Adrenal gland (tissue), 19 donors: ENCODE results near the gene IFNA17. TPM values are rescaled to one million over a fixed set of nuclear protein-coding genes. Genes with fewer than 3 reads are reported as not detected.

ENCODE experiments used
- DNase-seq, 7 donors: peaks; one replicate each; pipeline ENCODE4 v3.0.0-alpha.2; 2019 to 2020
- H3K27ac ChIP-seq, 5 donors: fragments of 200-600 bp; sonication (generic) in 4 of 5; 1 replicate in 3 of 5; 2 replicates in 2 of 5; pipeline versions ENCODE4 v1.5.1 to v1.8.0; 2016 to 2020; ENCODE audit warnings: mild to moderate bottlenecking in 1 of 5
- H3K27me3 ChIP-seq: fragments of 200-600 bp; 2 replicates; pipeline ENCODE4 v1.8.0; 2021
- H3K36me3 ChIP-seq, 2 donors: fragments of 200-600 bp; replicated peaks in 1 of 2; 1 replicate in 1 of 2; 2 replicates in 1 of 2; pipeline versions ENCODE4 v1.5.1 to v1.8.0; 2018 to 2022
- H3K4me1 ChIP-seq, 2 donors: fragments of 200-600 bp; replicated peaks in 1 of 2; 1 replicate in 1 of 2; 2 replicates in 1 of 2; pipeline versions ENCODE4 v1.5.1 to v1.8.0; 2018 to 2021
- H3K4me3 ChIP-seq, 4 donors: fragments of 200-600 bp; sonication (generic) in 3 of 4; one replicate each; pipeline ENCODE4 v1.5.1; 2016 to 2018
- H3K9me3 ChIP-seq, 3 donors: fragments of 200-600 bp; sonication (generic) in 1 of 3; replicated peaks in 1 of 3; 1 replicate in 2 of 3; 2 replicates in 1 of 3; pipeline versions ENCODE4 v1.5.1 to v1.8.0; 2016 to 2021
- POLR2A ChIP-seq, 2 donors: fragments of 450-650 bp; IDR thresholded peaks; one replicate each; pipeline ENCODE4 v1.6.1; 2017; ENCODE audit warnings: antibody characterized with exemption in 2 of 2, mild to moderate bottlenecking in 2 of 2, moderate library complexity in 1 of 2
- WGBS, 4 donors: extraction: QIAGEN DNeasy Blood & Tissue Kit in 2 of 4; methylation state at CpG; one replicate each; pipeline versions ENCODE4 v1.1.5 to v1.1.7; 2013 to 2017; 5-methylcytosine and 5-hydroxymethylcytosine counted together
- intact Hi-C, 2 donors: fragments of 100-400 bp; cut with DNase I; formaldehyde crosslinking; loops; one replicate each; pipeline versions ENCODE4 v1.14.1 to v1.15.0; 2022 to 2023
- long read RNA-seq, 10 donors: library from polyadenylated mRNA in 3 of 10; unstranded in 2 of 10; stranded (forward) in 1 of 10; transcript quantifications; one replicate each; pipeline ENCODE4 v2.0.0 and lab custom pipeline, GENCODE V29; 2021 to 2026
- polyA plus RNA-seq, 3 donors: library from polyadenylated mRNA; stranded (reverse); fragments of 200-250 nt in 2 of 3; fragments of 350-450 nt in 1 of 3; fragmentation: Illumina TruSeq in 1 of 3; extraction: RNeasy Lipid Tissue Mini Kit (QIAGEN cat#74804) in 1 of 3; gene quantifications; one replicate each; pipeline ENCODE4 v1.2.3, GENCODE V29; 2013 to 2014
- total RNA-seq, 9 donors: library from RNA; depleted of rRNA in 4 of 9; stranded (reverse); fragments of >200 nt in 4 of 9; fragments of 120-200 nt in 1 of 9; fragmentation: NEBNext Ultra II Directional in 1 of 9; extraction: Animal tissue kit (Norgen Biotek cat#: 25700) in 1 of 9; gene quantifications; one replicate each; pipeline versions ENCODE4 v1.1.0 to v1.2.4, GENCODE V29; 2013 to 2023
- TF ChIP-seq, protein P1 (sequence below), 6 experiments: fragments of 450-650 bp in 4 of 6; fragments of 200-600 bp in 2 of 6; sonication (generic) in 1 of 6; IDR thresholded peaks; 1 replicate in 5 of 6; 2 replicates in 1 of 6; pipeline versions ENCODE4 v1.5.1 to v1.8.0; 2016 to 2021; ENCODE audit warnings: antibody characterized with exemption in 6 of 6, mild to moderate bottlenecking in 2 of 6, moderate library complexity in 1 of 6
- donor health status: healthy with polysubstance abuse.
- donor health status: Bipolar disorder and iron deficiency.
- donor health status: DM: yes; HTN: yes; CAD: no.
- donor health status: DM: no; HTN: no; CAD: no.
- donor health status: DM: no; HTN: no; CAD: no.
- donor health status: DM: yes; HTN: yes; CAD: no.

The IFNA17 gene
- total RNA-seq, result not detected
- polyA plus RNA-seq, result not detected
- long read RNA-seq, donor 1, result 0 reads
- long read RNA-seq, donor 2, result 0 reads
- long read RNA-seq, donor 3, result 0 reads
- long read RNA-seq, donor 4, result 0 reads
- long read RNA-seq, donor 5, result 0 reads
- long read RNA-seq, donor 6, result 0 reads
- long read RNA-seq, donor 7, result 0 reads
- long read RNA-seq, donor 8, result 0 reads
- long read RNA-seq, donor 9, result 0 reads
- long read RNA-seq, donor 10, result 0 reads

DNA sequence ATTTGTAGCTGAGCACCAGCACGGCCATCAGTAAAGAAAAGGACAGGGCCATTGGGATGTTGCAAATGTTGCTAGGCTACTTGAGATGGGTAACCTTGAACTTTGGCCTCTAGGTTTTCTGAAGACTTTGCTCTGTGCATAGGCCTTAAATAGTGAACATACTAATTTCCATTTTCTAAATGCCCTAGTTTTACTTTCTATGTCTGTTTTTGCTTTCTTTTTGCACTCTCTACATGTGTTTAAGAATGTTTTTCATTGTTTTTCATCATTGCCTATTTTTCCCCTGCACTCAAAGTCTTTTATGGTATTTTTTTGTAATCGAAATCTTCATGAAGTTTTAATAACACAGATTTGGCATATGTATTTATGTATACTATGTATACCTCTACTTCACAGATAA lies at the start of gene IFNA17:
Gene IFNA17, minus strand, starts transcription at position 101 of the 400 bp plus-strand sequence. Its CDS starts 49 bp downstream, at position 52.
- Histone ChIP-seq H3K36me3 (no peaks in the 10 kb centered on the region), H3K9me3 (no peaks in the 10 kb centered on the region), H3K4me1 (no peaks in the 10 kb centered on the region), H3K27ac (no peak within 1 kb of the TSS), H3K27me3 (no peaks in the 10 kb centered on the region), H3K4me3 (no peak within 1 kb of the TSS)
- DNase-seq, result no peak
- no peak for TF ChIP-seq POLR2A (IDR thresholded peaks at IDR 0.05)
- TF ChIP-seq, protein P1, sequence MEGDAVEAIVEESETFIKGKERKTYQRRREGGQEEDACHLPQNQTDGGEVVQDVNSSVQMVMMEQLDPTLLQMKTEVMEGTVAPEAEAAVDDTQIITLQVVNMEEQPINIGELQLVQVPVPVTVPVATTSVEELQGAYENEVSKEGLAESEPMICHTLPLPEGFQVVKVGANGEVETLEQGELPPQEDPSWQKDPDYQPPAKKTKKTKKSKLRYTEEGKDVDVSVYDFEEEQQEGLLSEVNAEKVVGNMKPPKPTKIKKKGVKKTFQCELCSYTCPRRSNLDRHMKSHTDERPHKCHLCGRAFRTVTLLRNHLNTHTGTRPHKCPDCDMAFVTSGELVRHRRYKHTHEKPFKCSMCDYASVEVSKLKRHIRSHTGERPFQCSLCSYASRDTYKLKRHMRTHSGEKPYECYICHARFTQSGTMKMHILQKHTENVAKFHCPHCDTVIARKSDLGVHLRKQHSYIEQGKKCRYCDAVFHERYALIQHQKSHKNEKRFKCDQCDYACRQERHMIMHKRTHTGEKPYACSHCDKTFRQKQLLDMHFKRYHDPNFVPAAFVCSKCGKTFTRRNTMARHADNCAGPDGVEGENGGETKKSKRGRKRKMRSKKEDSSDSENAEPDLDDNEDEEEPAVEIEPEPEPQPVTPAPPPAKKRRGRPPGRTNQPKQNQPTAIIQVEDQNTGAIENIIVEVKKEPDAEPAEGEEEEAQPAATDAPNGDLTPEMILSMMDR (IDR thresholded peaks at IDR 0.05), result no peak
- WGBS, 4 donors, result 71 to 82% (median 73%) methylated on average over 2 of the region's 2 CpGs
- intact Hi-C loops, result no loop called here

DNA sequence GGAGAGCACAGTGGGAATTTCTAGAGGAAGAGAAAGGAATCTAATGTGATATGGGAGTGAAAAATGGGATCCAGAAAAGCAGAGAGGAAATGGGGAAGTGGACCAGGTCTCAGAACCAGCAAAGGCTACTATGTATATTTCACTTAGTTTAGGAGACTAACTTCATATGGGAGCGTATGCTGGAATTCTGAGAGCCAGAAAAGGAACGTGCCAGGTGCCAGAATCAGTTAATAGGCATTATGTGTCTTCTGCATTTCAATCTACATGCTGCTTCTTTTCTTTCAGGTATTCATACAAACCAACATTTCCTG lies 40.3 kb upstream of the IFNA17 start:
- WGBS, 4 donors, result 35 to 53% (median 37%) methylated on average over 2 of the region's 2 CpGs
- intact Hi-C loops, result no loop called here
- no peak overlapping the region for H3K27ac ChIP-seq

DNA sequence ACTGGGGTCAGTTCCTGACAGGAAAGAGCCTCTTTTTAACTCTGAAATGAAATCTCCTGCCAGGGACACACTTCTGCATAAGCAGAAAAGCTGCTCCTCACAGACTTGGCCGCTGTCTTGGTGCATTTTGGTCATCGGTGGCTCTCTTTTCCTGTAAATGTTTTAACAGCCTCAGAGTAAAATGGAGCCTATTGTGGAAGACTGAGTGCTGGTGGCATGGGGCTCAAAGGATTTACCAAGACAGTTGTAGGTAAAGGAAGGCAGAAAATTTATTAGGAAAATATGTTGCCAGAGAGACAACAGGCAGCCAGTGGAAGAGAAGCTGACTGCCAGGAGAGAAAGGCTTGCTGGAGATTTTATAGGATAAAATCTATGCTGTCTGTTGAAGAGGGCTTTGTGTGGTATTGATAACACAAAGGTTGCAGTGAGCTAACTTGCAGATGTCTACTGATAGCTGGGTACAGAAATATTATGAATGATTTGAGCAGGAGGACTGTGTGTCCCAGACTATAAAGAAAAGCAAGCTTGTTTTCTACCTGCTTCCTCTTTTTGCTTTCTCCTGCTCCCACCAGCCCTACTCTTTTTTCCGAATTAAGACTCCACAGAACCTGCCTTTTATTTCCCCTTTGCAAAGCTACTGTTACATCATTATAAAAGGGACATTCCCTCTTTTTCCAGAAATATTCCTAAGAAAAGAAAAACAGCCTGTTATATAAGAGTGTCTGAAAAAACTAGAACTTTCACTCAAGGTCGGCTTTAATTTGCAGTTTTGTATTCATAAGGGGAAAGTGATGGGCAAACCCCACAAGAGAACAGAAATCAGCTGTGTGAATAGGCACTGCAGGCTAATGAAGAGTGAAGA lies 39.7 kb upstream of the IFNA17 start:
- H3K36me3 ChIP-seq, result no peaks in the 10 kb centered on the region
- no peaks in the 10 kb centered on the region for H3K4me1 ChIP-seq
- 32 to 45% (median 39%) methylated on average over 4 of the region's 4 CpGs for WGBS, 4 donors
- intact Hi-C loops, result no loop called here
- no peak overlapping the region for H3K4me3 ChIP-seq
- H3K9me3 ChIP-seq, result no peaks in the 10 kb centered on the region
- H3K27me3 ChIP-seq, result peaks cover 7% of the 10 kb centered on the region
- H3K27ac ChIP-seq, result no peak overlapping the region
- TF ChIP-seq, protein P1 (IDR thresholded peaks at IDR 0.05), result no peak
- no peak for TF ChIP-seq POLR2A (IDR thresholded peaks at IDR 0.05)
- no peak for DNase-seq

More for the DNA sequence above, 40.3 kb upstream of the IFNA17 start:
- Histone ChIP-seq H3K4me1 (no peaks in the 10 kb centered on the region), H3K9me3 (no peaks in the 10 kb centered on the region), H3K36me3 (no peaks in the 10 kb centered on the region), H3K4me3 (no peak overlapping the region), H3K27me3 (peaks cover 7% of the 10 kb centered on the region)
- TF ChIP-seq, protein P1 (IDR thresholded peaks at IDR 0.05), result no peak
- no peak for TF ChIP-seq POLR2A (IDR thresholded peaks at IDR 0.05)
- no peak for DNase-seq

DNA sequence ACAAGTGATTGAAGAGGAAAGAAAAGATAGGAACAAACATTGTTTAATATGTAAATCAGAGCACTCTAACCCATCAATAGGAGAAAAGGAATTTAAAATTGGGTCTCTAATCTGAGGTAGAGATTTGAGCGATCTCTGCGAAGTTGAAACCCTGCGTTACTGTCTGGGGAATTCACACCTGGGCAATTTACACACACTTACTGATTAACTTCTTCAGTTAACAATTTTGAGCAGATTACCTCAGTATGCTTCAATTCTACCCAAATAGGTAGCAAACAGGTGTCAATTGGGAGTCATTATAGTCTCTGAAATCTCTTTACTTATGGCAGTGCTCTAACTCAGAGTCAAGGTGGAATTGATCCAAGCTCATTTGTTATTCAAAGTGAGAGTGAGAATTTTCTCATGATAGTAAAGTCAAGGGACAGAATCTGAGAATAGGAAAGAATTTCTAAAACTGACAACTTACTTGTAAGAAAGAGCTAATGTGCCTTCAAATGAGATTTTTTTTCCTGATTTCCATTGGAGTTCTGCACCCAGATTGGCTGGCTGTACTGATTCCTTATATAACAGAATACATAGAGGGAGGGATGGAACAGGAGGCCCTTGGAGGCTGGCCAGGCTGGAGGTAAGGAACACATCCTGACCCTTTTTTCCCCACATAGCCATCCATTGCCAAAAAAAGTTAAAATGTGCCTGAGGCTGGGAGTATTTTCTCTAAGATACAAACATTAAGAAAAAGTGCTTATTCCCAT lies 38.9 kb upstream of the IFNA17 start:
- 22 to 45% (median 31%) methylated on average over 3 of the region's 3 CpGs for WGBS, 4 donors
- no peaks in the 10 kb centered on the region for H3K4me1 ChIP-seq
- H3K27ac ChIP-seq, result no peak overlapping the region
- intact Hi-C loops, result no loop called here
- H3K4me3 ChIP-seq, result no peak overlapping the region
- H3K36me3 ChIP-seq, result no peaks in the 10 kb centered on the region
- DNase-seq, result no peak
- peaks cover 7% of the 10 kb centered on the region for H3K27me3 ChIP-seq
- TF ChIP-seq POLR2A (IDR thresholded peaks at IDR 0.05), result no peak
- TF ChIP-seq, protein P1 (IDR thresholded peaks at IDR 0.05), result no peak
- H3K9me3 ChIP-seq, result no peaks in the 10 kb centered on the region
